ENCODE measurements around the gene STC2.

DNA sequence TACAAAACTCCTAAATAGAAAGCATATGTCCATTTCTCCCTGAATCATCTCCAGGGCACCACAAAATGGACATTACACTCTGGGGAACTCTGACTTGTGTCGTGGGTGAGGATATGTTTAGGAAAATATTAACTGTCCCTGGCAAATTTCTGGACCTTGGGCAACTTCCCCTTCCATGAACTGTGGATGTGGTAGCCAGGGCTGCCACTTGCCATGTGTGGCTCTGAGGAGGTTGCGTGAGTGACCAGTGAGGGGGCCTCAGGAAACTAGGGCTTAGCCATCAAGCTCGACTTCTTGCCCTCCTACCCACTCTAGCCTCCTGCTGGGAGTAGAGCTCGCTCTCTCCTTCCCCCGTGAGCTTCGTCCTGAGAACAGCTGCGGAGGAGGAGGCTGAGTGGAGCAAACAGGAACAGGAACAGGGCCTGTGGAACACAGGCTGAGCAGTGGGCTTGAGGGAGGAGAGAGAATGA lies 13.8 kb upstream of the STC2 start:
- TF ChIP-seq, protein P1, sequence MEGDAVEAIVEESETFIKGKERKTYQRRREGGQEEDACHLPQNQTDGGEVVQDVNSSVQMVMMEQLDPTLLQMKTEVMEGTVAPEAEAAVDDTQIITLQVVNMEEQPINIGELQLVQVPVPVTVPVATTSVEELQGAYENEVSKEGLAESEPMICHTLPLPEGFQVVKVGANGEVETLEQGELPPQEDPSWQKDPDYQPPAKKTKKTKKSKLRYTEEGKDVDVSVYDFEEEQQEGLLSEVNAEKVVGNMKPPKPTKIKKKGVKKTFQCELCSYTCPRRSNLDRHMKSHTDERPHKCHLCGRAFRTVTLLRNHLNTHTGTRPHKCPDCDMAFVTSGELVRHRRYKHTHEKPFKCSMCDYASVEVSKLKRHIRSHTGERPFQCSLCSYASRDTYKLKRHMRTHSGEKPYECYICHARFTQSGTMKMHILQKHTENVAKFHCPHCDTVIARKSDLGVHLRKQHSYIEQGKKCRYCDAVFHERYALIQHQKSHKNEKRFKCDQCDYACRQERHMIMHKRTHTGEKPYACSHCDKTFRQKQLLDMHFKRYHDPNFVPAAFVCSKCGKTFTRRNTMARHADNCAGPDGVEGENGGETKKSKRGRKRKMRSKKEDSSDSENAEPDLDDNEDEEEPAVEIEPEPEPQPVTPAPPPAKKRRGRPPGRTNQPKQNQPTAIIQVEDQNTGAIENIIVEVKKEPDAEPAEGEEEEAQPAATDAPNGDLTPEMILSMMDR (IDR thresholded peaks at IDR 0.05), result no peak
- no peak for TF ChIP-seq MAZ (IDR thresholded peaks at IDR 0.05; ENCODE audit: borderline replicate concordance, low read depth, low read length)
- no peak for TF ChIP-seq GATA3 (IDR thresholded peaks at IDR 0.05; ENCODE audit: borderline replicate concordance)

Measured in A549 (cell line).